HG03558 (cell line): ENCODE measurements around the gene POLR2J2.
A peak's percentile ranks its signal among the peaks of the same experiment; 100 is the strongest.
"Not testable (repeated sequence)": the region's sequence is repeated elsewhere in the genome, so short reads cannot be mapped to it uniquely, and the experiment has no call there.

Source experiments
- ATAC-seq: cut with Tn5 transposase; IDR thresholded peaks from one replicate; pipeline ENCODE4 v1.9.1; 2021; ENCODE audit warnings: moderate number of reproducible peaks; ENCODE audit not compliant: unreplicated experiment; ENCODE audit errors: extremely low read depth

Gene POLR2J2

GRCh38 chr7:102671166-102671955, at the start of gene POLR2J2:
POLR2J2 (minus strand) TSS chr7:102671663; CDS start chr7:102671601, 62 bp downstream.
- peak; percentile 65 for ATAC-seq

GRCh38 chr7:102718491-102718890, 47.0 kb upstream of the POLR2J2 start:
- ATAC-seq = not testable (repeated sequence)

- peak; percentile 48 for ATAC-seq
These were observed 44.3 kb upstream of the POLR2J2 start for GRCh38 chr7:102715718-102716117.

- not testable (repeated sequence) for ATAC-seq
These were observed 43.5 kb upstream of the POLR2J2 start for GRCh38 chr7:102714774-102715522.

GRCh38 chr7:102713691-102714080, 42.2 kb upstream of the POLR2J2 start:
- ATAC-seq = peak; percentile 58

GRCh38 chr7:102713011-102713690, 41.7 kb upstream of the POLR2J2 start:
- peak; percentile 36 for ATAC-seq

GRCh38 chr7:102698962-102699750, 27.7 kb upstream of the POLR2J2 start:
- ATAC-seq = not testable (repeated sequence)

- ATAC-seq = not testable (repeated sequence)
These were observed 26.4 kb upstream of the POLR2J2 start for GRCh38 chr7:102697642-102698512.

GRCh38 chr7:102696009-102696408, 24.5 kb upstream of the POLR2J2 start:
- not testable (repeated sequence) for ATAC-seq

- ATAC-seq = peak; percentile 81
These were observed 23.6 kb upstream of the POLR2J2 start for GRCh38 chr7:102695033-102695552.

GRCh38 chr7:102694008-102694407, 22.5 kb upstream of the POLR2J2 start:
- ATAC-seq = not testable (repeated sequence)

- ATAC-seq = not testable (repeated sequence)
These were observed 19.1 kb upstream of the POLR2J2 start for GRCh38 chr7:102690602-102691001.

GRCh38 chr7:102689436-102690282, 18.2 kb upstream of the POLR2J2 start:
- peak; percentile 39 for ATAC-seq

- ATAC-seq = not testable (repeated sequence)
These were observed 17.0 kb upstream of the POLR2J2 start for GRCh38 chr7:102688299-102689036.

GRCh38 chr7:102682560-102682959, 11.1 kb upstream of the POLR2J2 start:
- not testable (repeated sequence) for ATAC-seq

GRCh38 chr7:102680780-102681179, 9.3 kb upstream of the POLR2J2 start:
- not testable (repeated sequence) for ATAC-seq

- ATAC-seq = not testable (repeated sequence)
These were observed 4.1 kb upstream of the POLR2J2 start for GRCh38 chr7:102675545-102675944.
